Glutamatergic neuron (in vitro differentiated cells): ENCODE results near the gene ZC3H7B. TPM values are rescaled to one million over a fixed set of nuclear protein-coding genes. Genes with fewer than 3 reads are reported as not detected.

ENCODE experiments used
- DNase-seq: peaks from one replicate; pipeline ENCODE4 v3.0.0; 2022
- H3K27ac Mint-ChIP-seq: one replicate; pipeline ENCODE4 v1.8.0; 2020; ENCODE audit warnings: mild to moderate bottlenecking, mixed read lengths, inconsistent platforms; ENCODE audit not compliant: unreplicated experiment
- H3K27me3 Mint-ChIP-seq: one replicate; pipeline ENCODE4 v1.8.0; 2020; ENCODE audit warnings: mild to moderate bottlenecking, moderate library complexity, mixed read lengths, inconsistent platforms; ENCODE audit not compliant: unreplicated experiment
- H3K36me3 Mint-ChIP-seq: one replicate; pipeline ENCODE4 v1.8.0; 2020; ENCODE audit warnings: mild to moderate bottlenecking, mixed read lengths, inconsistent platforms; ENCODE audit not compliant: unreplicated experiment
- H3K4me1 Mint-ChIP-seq: one replicate; pipeline ENCODE4 v1.8.0; 2020; ENCODE audit warnings: mild to moderate bottlenecking, low read depth, mixed read lengths, inconsistent platforms; ENCODE audit not compliant: unreplicated experiment
- H3K4me3 Mint-ChIP-seq: one replicate; pipeline ENCODE4 v1.8.0; 2020; ENCODE audit warnings: mild to moderate bottlenecking, mixed read lengths, inconsistent platforms; ENCODE audit not compliant: unreplicated experiment
- H3K9me3 Mint-ChIP-seq: one replicate; pipeline ENCODE4 v1.8.0; 2020; ENCODE audit warnings: mild to moderate bottlenecking, moderate library complexity, mixed read lengths, inconsistent platforms; ENCODE audit not compliant: unreplicated experiment
- total RNA-seq: library from RNA; stranded (reverse); fragmentation: NEBNext Ultra II Directional; extraction: Animal tissue kit (Norgen Biotek cat#: 25700); gene quantifications from one replicate; pipeline ENCODE4 v1.2.1, GENCODE V29; 2021; ENCODE audit not compliant: unreplicated experiment
- TF ChIP-seq, protein P1 (sequence below): fragments of 200-600 bp; sonication (generic); IDR thresholded peaks from one replicate; pipeline ENCODE4 v1.5.0; 2021; ENCODE audit not compliant: partially characterized antibody, unreplicated experiment

ZC3H7B gene
- total RNA-seq, 1 donor from 2014 or later, result 51.6 TPM

DNA sequence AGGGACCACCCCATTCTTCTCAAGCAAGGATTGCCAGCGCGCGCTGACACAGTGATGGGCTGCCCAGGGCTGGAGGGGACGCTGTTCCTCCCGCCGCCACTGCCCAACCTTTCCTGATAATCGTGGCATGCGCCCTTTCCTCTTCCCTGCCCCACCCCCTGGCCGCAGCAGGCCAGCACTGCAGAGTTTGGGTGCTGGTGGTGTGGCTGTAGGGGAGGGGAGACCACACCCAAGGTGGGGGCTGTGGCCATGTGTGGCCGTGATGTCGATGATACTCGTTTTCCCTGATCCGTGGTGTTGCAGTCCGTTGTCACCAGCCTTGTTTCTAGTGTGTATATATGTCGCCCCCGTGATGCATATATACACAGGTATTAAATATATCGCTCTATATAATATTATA, 57.6 kb downstream of the ZC3H7B start:
- Mint-ChIP-seq H3K4me1 (peaks cover 11% of the 10 kb centered on the region), H3K9me3 (peaks cover 5% of the 10 kb centered on the region), H3K4me3 (no peak overlapping the region), H3K27me3 (peaks cover 4% of the 10 kb centered on the region), H3K36me3 (no peaks in the 10 kb centered on the region), H3K27ac (no peak overlapping the region)
- TF ChIP-seq, protein P1, sequence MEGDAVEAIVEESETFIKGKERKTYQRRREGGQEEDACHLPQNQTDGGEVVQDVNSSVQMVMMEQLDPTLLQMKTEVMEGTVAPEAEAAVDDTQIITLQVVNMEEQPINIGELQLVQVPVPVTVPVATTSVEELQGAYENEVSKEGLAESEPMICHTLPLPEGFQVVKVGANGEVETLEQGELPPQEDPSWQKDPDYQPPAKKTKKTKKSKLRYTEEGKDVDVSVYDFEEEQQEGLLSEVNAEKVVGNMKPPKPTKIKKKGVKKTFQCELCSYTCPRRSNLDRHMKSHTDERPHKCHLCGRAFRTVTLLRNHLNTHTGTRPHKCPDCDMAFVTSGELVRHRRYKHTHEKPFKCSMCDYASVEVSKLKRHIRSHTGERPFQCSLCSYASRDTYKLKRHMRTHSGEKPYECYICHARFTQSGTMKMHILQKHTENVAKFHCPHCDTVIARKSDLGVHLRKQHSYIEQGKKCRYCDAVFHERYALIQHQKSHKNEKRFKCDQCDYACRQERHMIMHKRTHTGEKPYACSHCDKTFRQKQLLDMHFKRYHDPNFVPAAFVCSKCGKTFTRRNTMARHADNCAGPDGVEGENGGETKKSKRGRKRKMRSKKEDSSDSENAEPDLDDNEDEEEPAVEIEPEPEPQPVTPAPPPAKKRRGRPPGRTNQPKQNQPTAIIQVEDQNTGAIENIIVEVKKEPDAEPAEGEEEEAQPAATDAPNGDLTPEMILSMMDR, result no peak
- DNase-seq, result no peak

GRCh38 chr22:41359376-41359775, 58.1 kb downstream of the ZC3H7B start:
- DNase-seq, result no peak
- peaks cover 4% of the 10 kb centered on the region for H3K27me3 Mint-ChIP-seq
- peaks cover 9% of the 10 kb centered on the region for H3K4me1 Mint-ChIP-seq
- TF ChIP-seq, protein P1, result no peak
- peaks cover 5% of the 10 kb centered on the region for H3K9me3 Mint-ChIP-seq
- H3K4me3 Mint-ChIP-seq, result no peak overlapping the region
- no peak overlapping the region for H3K27ac Mint-ChIP-seq
- no peaks in the 10 kb centered on the region for H3K36me3 Mint-ChIP-seq

DNA sequence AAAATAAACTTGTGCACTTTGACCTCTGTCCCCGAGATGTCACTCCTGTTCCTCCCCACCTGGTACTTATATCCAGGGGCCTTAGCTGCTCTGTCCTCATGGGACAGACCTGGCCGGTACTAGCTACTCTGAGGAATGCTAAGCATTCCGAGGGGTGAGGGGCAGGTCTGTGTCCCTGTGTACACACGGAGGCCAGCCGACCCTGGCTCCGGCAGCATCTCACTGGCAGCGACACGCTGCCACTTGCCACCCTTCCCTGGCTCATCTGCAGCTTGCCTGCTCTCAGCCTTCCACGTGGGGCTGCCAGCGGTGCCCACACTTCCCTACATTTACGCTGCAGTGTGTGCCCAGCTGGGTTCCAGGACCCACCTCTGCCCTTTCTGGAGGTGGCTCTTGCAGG, 58.8 kb downstream of the ZC3H7B start:
- no peak overlapping the region for H3K27ac Mint-ChIP-seq
- no peaks in the 10 kb centered on the region for H3K36me3 Mint-ChIP-seq
- peaks cover 4% of the 10 kb centered on the region for H3K27me3 Mint-ChIP-seq
- no peak overlapping the region for H3K4me3 Mint-ChIP-seq
- peaks cover 9% of the 10 kb centered on the region for H3K4me1 Mint-ChIP-seq
- no peak for DNase-seq
- H3K9me3 Mint-ChIP-seq, result peaks cover 2% of the 10 kb centered on the region
- TF ChIP-seq, protein P1, result no peak

GRCh38 chr22:41361716-41362310, 60.5 kb downstream of the ZC3H7B start:
- Mint-ChIP-seq H3K4me3 (no peak overlapping the region), H3K27ac (no peak overlapping the region), H3K27me3 (peaks cover 4% of the 10 kb centered on the region), H3K4me1 (peaks cover 9% of the 10 kb centered on the region), H3K9me3 (peaks cover 2% of the 10 kb centered on the region), H3K36me3 (no peaks in the 10 kb centered on the region)
- TF ChIP-seq, protein P1, result no peak
- no peak for DNase-seq

DNA sequence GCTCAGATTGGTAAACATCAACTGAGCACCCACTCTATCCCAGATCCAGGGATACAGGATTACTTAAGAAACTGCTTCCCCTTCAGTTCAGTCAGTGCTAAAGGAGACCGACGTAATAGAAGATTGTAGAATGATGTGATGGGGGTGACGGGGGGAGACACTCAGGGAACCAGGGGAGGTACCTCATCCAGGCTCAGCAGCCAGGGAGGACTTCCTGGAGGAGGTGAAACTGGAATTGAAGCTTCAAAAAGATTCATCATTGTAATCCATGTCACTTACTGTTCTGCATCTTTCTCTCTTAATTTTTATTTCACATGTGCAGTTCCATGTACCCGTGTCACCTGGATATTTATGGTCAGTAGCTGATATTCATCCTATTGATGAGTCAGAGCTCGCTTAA, 61.3 kb downstream of the ZC3H7B start:
- Mint-ChIP-seq H3K36me3 (no peaks in the 10 kb centered on the region), H3K4me3 (no peak overlapping the region), H3K9me3 (peaks cover 2% of the 10 kb centered on the region), H3K27me3 (peaks cover 4% of the 10 kb centered on the region), H3K4me1 (peaks cover 11% of the 10 kb centered on the region), H3K27ac (no peak overlapping the region)
- TF ChIP-seq, protein P1, result no peak
- no peak for DNase-seq
